Hepatocyte (in vitro differentiated cells): ENCODE data around the gene RPL22. TPM values are rescaled to one million over a fixed set of nuclear protein-coding genes. Genes with fewer than 3 reads are reported as not detected.

Source experiments
- DNase-seq: peaks from one replicate; pipeline ENCODE4 v3.0.0-alpha.2; 2016; ENCODE audit warnings: low spot score
- H2AFZ ChIP-seq: fragments of 200-600 bp; sonication (generic); 2 replicates; pipeline ENCODE4 v1.6.0; 2016; ENCODE audit warnings: antibody characterized with exemption, mild to moderate bottlenecking
- H3K27ac ChIP-seq: fragments of 200-600 bp; sonication (generic); 2 replicates; pipeline ENCODE4 v1.5.1; 2016; ENCODE audit warnings: mild to moderate bottlenecking
- H3K27me3 ChIP-seq: fragments of 200-600 bp; sonication (generic); 2 replicates; pipeline ENCODE4 v1.6.1; 2016
- H3K36me3 ChIP-seq: fragments of 200-600 bp; sonication (generic); replicated peaks from 2 replicates; pipeline ENCODE4 v1.5.1; 2016; ENCODE audit warnings: low read depth; ENCODE audit not compliant: insufficient read depth
- H3K4me1 ChIP-seq: fragments of 200-600 bp; sonication (generic); 2 replicates; pipeline ENCODE4 v1.5.1; 2016; ENCODE audit warnings: mild to moderate bottlenecking, moderate library complexity; ENCODE audit not compliant: insufficient read depth
- H3K4me2 ChIP-seq: fragments of 200-600 bp; sonication (generic); 2 replicates; pipeline ENCODE4 v1.6.0; 2016
- H3K4me3 ChIP-seq: fragments of 200-600 bp; sonication (generic); 2 replicates; pipeline ENCODE4 v1.5.1; 2016; ENCODE audit warnings: mild to moderate bottlenecking
- H3K79me2 ChIP-seq: fragments of 200-600 bp; sonication (generic); 2 replicates; pipeline ENCODE4 v1.6.0; 2017; ENCODE audit warnings: mild to moderate bottlenecking
- H3K9me2 ChIP-seq: fragments of 200-600 bp; sonication (generic); replicated peaks from 2 replicates; pipeline ENCODE4 v1.6.0; 2017; ENCODE audit warnings: mild to moderate bottlenecking; ENCODE audit not compliant: insufficient read depth
- H3K9me3 ChIP-seq: fragments of 200-600 bp; sonication (generic); 2 replicates; pipeline ENCODE4 v1.5.1; 2016; ENCODE audit warnings: low read depth, mild to moderate bottlenecking
- H4K20me1 ChIP-seq: fragments of 200-600 bp; sonication (generic); 2 replicates; pipeline ENCODE4 v1.6.0; 2016; ENCODE audit warnings: mild to moderate bottlenecking; ENCODE audit not compliant: insufficient read depth, poor library complexity, severe bottlenecking
- CTCF ChIP-seq: fragments of 200-600 bp; sonication (generic); IDR thresholded peaks from 2 replicates; pipeline ENCODE4 v1.5.1; 2016; ENCODE audit warnings: antibody characterized with exemption, mild to moderate bottlenecking; ENCODE audit not compliant: poor library complexity
- EZH2 ChIP-seq: fragments of 200-600 bp; sonication (generic); IDR thresholded peaks from 2 replicates; pipeline ENCODE4 v1.6.1; 2016; ENCODE audit warnings: antibody characterized with exemption, mild to moderate bottlenecking, borderline replicate concordance
- EZH2phosphoT487 ChIP-seq: fragments of 200-600 bp; sonication (generic); IDR thresholded peaks from one replicate; pipeline ENCODE4 v1.6.1; 2018; ENCODE audit warnings: antibody characterized with exemption, mild to moderate bottlenecking, low read depth, moderate library complexity; ENCODE audit not compliant: unreplicated experiment, severe bottlenecking
- WGBS: methylation state at CpG from one replicate; pipeline ENCODE4 v1.1.6; 2016; ENCODE audit warnings: low lambda C conversion rate; ENCODE audit errors: missing lambda C conversion rate; 5-methylcytosine and 5-hydroxymethylcytosine counted together
- polyA plus RNA-seq: library from polyadenylated mRNA; unstranded; fragments of >200 nt; fragmentation: Nextera tagmentation; extraction: Ambion mirVana; gene quantifications from 2 replicates; pipeline ENCODE4 v1.2.1, GENCODE V29; 2016
- total RNA-seq: library from RNA; depleted of rRNA; stranded (reverse); fragments of >200 nt; gene quantifications from 2 replicates; pipeline ENCODE4 v1.2.3, GENCODE V29; 2014

The RPL22 gene
- total and polyA plus RNA-seq, 2 experiments from 2014 or later: 103 to 168 TPM

DNA sequence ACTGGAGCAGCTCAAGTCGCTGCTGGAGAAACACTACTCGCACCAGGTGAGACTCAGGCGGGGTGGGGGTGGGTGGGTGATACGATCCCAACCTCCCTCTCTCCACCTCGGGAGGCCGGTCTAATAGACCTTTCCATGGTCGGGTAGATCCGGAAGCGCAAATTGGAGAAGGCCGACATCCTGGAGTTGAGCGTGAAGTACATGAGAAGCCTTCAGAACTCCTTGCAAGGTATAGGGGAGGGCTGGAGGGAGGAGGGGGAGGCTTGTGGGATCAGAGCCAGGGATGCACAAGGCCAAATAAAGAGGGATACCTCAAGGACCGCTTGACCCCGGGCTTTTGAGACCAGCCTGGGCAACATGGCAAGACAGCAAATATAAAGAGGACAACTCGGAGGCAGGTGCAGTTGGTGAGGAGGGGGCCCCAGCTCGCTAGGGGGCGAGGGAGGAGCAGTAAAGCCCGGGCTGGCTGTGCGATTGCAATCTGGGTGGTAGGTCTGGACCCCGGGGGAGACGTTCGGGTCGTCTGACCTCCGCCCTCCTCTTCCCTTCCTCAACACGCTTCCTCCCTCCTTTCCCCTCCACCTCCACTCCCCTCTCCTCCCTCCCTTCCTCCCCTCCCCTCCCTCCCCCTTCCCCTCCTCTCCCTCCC lies 45.1 kb upstream of the RPL22 start:
- Histone ChIP-seq H3K27me3 (peaks cover 91% of the 10 kb centered on the region), H2AFZ (no peak overlapping the region), H3K4me2 (no peak overlapping the region), H3K79me2 (no peaks in the 10 kb centered on the region), H3K9me3 (no peaks in the 10 kb centered on the region), H3K27ac (no peak overlapping the region), H3K36me3 (no peaks in the 10 kb centered on the region), H3K4me3 (no peak overlapping the region), H4K20me1 (no peaks in the 10 kb centered on the region), H3K4me1 (peaks cover 24% of the 10 kb centered on the region), H3K9me2 (no peaks in the 10 kb centered on the region)
- DNase-seq: no peak
- WGBS: 6% methylated on average over 11 of the region's 24 CpGs
- TF ChIP-seq EZH2phosphoT487 (no peak), EZH2 (no peak), CTCF (no peak)

DNA sequence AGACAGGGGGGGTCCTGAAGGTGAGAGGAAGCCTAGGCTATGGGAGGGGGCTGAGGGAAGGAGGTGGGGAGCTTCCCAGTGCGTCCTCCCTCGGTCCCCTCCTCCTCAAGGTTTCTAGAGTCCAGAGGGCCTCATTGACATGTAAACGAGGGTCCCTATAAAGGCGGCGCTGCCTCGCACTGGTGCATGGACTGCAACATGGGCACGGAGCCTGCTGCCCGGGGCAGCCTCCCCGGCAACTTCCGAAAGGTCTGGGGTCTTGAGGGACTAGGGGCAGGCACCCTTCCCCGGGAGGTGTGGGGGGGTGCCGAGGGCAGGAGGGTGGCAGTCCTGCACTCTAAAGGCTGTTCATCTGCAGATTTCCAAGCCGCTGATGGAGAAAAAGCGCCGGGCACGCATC lies 44.6 kb upstream of the RPL22 start, which contains the start of gene HES3:
Gene HES3, plus strand, starts transcription at position 187 of the 400 bp plus-strand sequence. Its CDS starts 187 bp downstream, at position 374.
- Histone ChIP-seq H3K36me3 (no peaks in the 10 kb centered on the region), H3K27me3 (peaks cover 89% of the 10 kb centered on the region), H3K4me1 (peaks cover 24% of the 10 kb centered on the region), H4K20me1 (no peaks in the 10 kb centered on the region), H3K4me3 (no peak within 1 kb of the TSS), H3K79me2 (no peaks in the 10 kb centered on the region), H3K27ac (no peak within 1 kb of the TSS), H3K4me2 (no peak within 1 kb of the TSS), H3K9me3 (no peaks in the 10 kb centered on the region), H2AFZ (no peak within 1 kb of the TSS), H3K9me2 (no peaks in the 10 kb centered on the region)
- TF ChIP-seq CTCF: no peak
- no peak for TF ChIP-seq EZH2
- TF ChIP-seq EZH2phosphoT487: no peak
- DNase-seq: no peak
- 13% methylated on average over 14 of the region's 16 CpGs for WGBS

GRCh38 chr1:6243053-6243834 lies 43.8 kb upstream of the RPL22 start:
- Histone ChIP-seq H3K27me3 (peaks cover 89% of the 10 kb centered on the region), H2AFZ (no peak overlapping the region), H3K27ac (no peak overlapping the region), H3K36me3 (no peaks in the 10 kb centered on the region), H3K79me2 (no peaks in the 10 kb centered on the region), H4K20me1 (no peaks in the 10 kb centered on the region), H3K4me1 (peaks cover 24% of the 10 kb centered on the region), H3K9me3 (no peaks in the 10 kb centered on the region), H3K9me2 (no peaks in the 10 kb centered on the region), H3K4me3 (no peak overlapping the region), H3K4me2 (no peak overlapping the region)
- DNase-seq: no peak
- no peak for TF ChIP-seq EZH2phosphoT487
- peak; percentile 49 for TF ChIP-seq EZH2
- 49% methylated on average over 20 of the region's 20 CpGs for WGBS
